Endodermal cell (in vitro differentiated cells): ENCODE data around the gene CEMIP2. TPM values are rescaled to one million over a fixed set of nuclear protein-coding genes. Genes with fewer than 3 reads are reported as not detected.

ENCODE experiments used
- DNase-seq: peaks from one replicate; pipeline ENCODE4 v3.0.0-alpha.2; 2017
- H3K27ac ChIP-seq: 2 replicates; pipeline ENCODE4 v1.5.1; 2013; ENCODE audit warnings: mild to moderate bottlenecking, low read depth, low read length, moderate library complexity
- H3K27me3 ChIP-seq: 2 replicates; pipeline ENCODE4 v1.6.1; 2013; ENCODE audit warnings: mild to moderate bottlenecking, low read length, moderate library complexity; ENCODE audit not compliant: insufficient read depth, control insufficient read depth, poor library complexity, severe bottlenecking
- H3K36me3 ChIP-seq: 2 replicates; pipeline ENCODE4 v1.7.0; 2013; ENCODE audit warnings: mild to moderate bottlenecking, low read length, moderate library complexity; ENCODE audit not compliant: control insufficient read depth, insufficient read depth
- H3K4me1 ChIP-seq: one replicate; pipeline ENCODE4 v1.7.0; 2013; ENCODE audit warnings: low read length; ENCODE audit not compliant: control insufficient read depth, insufficient read depth
- H3K4me3 ChIP-seq: 2 replicates; pipeline ENCODE4 v1.5.1; 2013; ENCODE audit warnings: mild to moderate bottlenecking, low read length, moderate library complexity
- H3K9ac ChIP-seq: 2 replicates; pipeline ENCODE4 v1.6.1; 2013; ENCODE audit warnings: mild to moderate bottlenecking, low read length, moderate library complexity; ENCODE audit not compliant: poor library complexity, severe bottlenecking; ENCODE audit errors: extremely low read depth
- H3K9me3 ChIP-seq: 2 replicates; pipeline ENCODE4 v1.6.1; 2013; ENCODE audit warnings: mild to moderate bottlenecking, low read length, moderate library complexity; ENCODE audit not compliant: control insufficient read depth
- H3K27ac Mint-ChIP-seq: 2 replicates; pipeline ENCODE4 v1.8.0; 2020; ENCODE audit warnings: mixed read lengths
- H3K27me3 Mint-ChIP-seq: 2 replicates; pipeline ENCODE4 v1.8.0; 2021; ENCODE audit warnings: mild to moderate bottlenecking, mixed read lengths; ENCODE audit not compliant: insufficient read depth
- H3K36me3 Mint-ChIP-seq: 2 replicates; pipeline ENCODE4 v1.8.0; 2020; ENCODE audit warnings: low read depth, mixed read lengths
- H3K4me1 Mint-ChIP-seq: 2 replicates; pipeline ENCODE4 v1.8.0; 2020; ENCODE audit warnings: mixed read lengths
- H3K4me3 Mint-ChIP-seq: 2 replicates; pipeline ENCODE4 v1.8.0; 2020; ENCODE audit warnings: mild to moderate bottlenecking, moderate library complexity, mixed read lengths
- H3K9me3 Mint-ChIP-seq: 2 replicates; pipeline ENCODE4 v1.8.0; 2020; ENCODE audit warnings: mild to moderate bottlenecking, mixed read lengths
- CTCF ChIP-seq: fragments of 200-600 bp; sonication (generic); conservative IDR thresholded peaks from 2 replicates; pipeline ENCODE4 v1.5.0; 2021; ENCODE audit warnings: antibody characterized with exemption, mild to moderate bottlenecking
- WGBS, 2 experiments: methylation state at CpG; one replicate each; pipeline versions ENCODE4 v1.1.5 to v1.1.7; 2013; ENCODE audit warnings: missing lambda C conversion rate in 2 of 2, mixed read lengths in 1 of 2; ENCODE audit not compliant: insufficient coverage in 1 of 2, insufficient read length in 1 of 2; 5-methylcytosine and 5-hydroxymethylcytosine counted together
- total RNA-seq, 2 donors: library from RNA; stranded (reverse); fragmentation: NEBNext Ultra II Directional in 1 of 2; extraction: Animal tissue kit (Norgen Biotek cat#: 25700) in 1 of 2; gene quantifications; 2 replicates in 1 of 2; 3 replicates in 1 of 2; pipeline ENCODE4 v1.2.1, GENCODE V29; 2021

The CEMIP2 gene
- total RNA-seq, 2 donors from 2014 or later: 57.9 to 70.1 TPM

DNA sequence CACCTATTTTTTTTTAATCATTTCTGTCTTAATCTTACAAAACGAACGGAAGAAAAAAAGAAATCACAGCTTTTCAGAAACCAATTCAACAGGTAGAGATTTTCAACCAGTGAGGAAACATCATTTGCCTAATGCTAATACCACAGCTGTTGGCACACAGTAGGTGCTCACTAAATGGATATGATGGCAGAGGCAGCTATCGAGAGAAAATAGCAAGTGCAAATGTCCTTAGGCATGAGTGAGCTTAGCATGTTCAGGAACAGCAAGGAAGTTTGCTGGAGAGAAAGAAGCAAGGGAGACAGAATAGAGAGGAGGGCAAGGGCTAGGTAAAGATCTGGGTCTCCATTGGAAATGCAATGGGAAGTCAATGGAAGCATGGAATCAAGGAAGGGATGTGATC is 49.2 kb downstream of the CEMIP2 start:
- Histone ChIP-seq H3K9me3 (no peaks in the 10 kb centered on the region), H3K4me3 (no peak overlapping the region), H3K9ac (no peak overlapping the region), H3K27me3 (no peaks in the 10 kb centered on the region), H3K27ac (no peak overlapping the region), H3K36me3 (peaks cover 80% of the 10 kb centered on the region), H3K4me1 (no peaks in the 10 kb centered on the region)
- no peaks in the 10 kb centered on the region for H3K4me1 Mint-ChIP-seq
- 86 to 89% methylated on average over 2 to 3 of the region's 3 CpGs for WGBS, 2 experiments
- no peaks in the 10 kb centered on the region for H3K27me3 Mint-ChIP-seq
- H3K4me3 Mint-ChIP-seq: no peak overlapping the region
- TF ChIP-seq CTCF: no peak
- H3K36me3 Mint-ChIP-seq: peaks cover 51% of the 10 kb centered on the region
- DNase-seq: no peak
- no peak overlapping the region for H3K27ac Mint-ChIP-seq
- H3K9me3 Mint-ChIP-seq: no peaks in the 10 kb centered on the region

DNA sequence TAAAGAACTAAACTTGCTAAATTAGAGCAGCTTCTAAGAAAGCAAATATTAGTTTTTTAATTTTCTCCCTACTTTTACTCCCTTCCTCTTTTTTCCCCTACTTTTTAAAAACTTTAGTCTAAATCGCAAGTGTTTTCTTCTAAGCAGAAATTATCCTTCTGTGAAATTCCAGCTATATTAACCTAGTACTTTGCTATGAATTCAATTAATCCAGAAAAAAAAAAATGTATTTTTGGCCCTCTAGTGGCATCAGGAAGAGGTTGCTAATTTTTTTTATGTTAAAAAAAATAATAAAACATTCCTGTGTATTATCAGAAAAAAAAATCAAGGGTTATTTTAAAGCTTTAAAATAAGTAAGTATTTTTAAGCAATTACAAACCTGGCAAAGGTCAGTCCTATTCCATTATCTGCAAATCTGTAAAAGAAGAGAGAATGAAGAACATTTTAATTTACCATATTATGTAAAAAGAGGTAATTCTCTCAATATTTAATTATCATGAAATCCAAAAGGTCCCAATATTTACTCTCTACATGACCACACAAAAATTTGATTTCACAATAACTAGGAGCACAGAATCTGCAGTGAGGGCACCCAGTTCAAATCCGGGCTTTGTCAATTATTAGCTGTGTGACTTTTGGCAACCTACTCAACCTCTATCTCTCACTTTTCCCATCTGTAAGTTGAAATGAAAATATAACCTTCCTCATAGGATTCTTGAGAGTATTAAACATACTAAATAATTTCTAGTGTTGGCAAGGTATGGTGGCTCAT is 52.0 kb downstream of the CEMIP2 start:
- Mint-ChIP-seq H3K4me1 (no peaks in the 10 kb centered on the region), H3K4me3 (no peak overlapping the region), H3K9me3 (no peaks in the 10 kb centered on the region), H3K36me3 (peaks cover 51% of the 10 kb centered on the region), H3K27ac (no peak overlapping the region), H3K27me3 (no peaks in the 10 kb centered on the region)
- Histone ChIP-seq H3K27ac (no peak overlapping the region), H3K9me3 (no peaks in the 10 kb centered on the region), H3K4me3 (no peak overlapping the region), H3K9ac (no peak overlapping the region), H3K4me1 (no peaks in the 10 kb centered on the region), H3K27me3 (no peaks in the 10 kb centered on the region), H3K36me3 (peaks cover 83% of the 10 kb centered on the region)
- DNase-seq: no peak
- peak; percentile 74 for TF ChIP-seq CTCF
- WGBS, 2 experiments: 96% methylated on average over 2 of the region's 2 CpGs; no CpG with 5 or more reads in 1 of the 2 experiments

DNA sequence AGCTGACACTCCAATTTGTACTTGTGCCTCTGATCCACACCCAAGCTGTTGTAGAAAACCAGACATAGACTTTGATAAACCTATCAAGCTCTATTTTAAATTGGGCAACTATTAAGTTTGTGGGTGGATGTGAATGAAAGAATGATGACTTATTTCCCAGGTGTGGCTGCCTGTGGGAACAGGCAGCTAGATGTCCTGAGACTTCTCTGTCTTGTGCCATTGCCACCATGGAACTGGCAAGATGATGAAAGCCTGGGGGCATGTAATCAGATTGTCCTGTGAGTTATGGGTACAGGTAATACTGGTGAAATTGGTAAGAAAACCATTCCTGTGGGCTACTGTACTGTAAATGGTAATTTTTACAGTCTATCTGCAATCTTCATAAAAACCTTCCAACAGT is 57.5 kb downstream of the CEMIP2 start:
- DNase-seq: no peak
- H3K4me1 Mint-ChIP-seq: no peaks in the 10 kb centered on the region
- Histone ChIP-seq H3K4me1 (no peaks in the 10 kb centered on the region), H3K4me3 (no peak overlapping the region), H3K9ac (no peak overlapping the region), H3K27ac (no peak overlapping the region), H3K27me3 (no peaks in the 10 kb centered on the region), H3K36me3 (peaks cover 86% of the 10 kb centered on the region), H3K9me3 (no peaks in the 10 kb centered on the region)
- H3K27ac Mint-ChIP-seq: no peak overlapping the region
- TF ChIP-seq CTCF: no peak
- H3K36me3 Mint-ChIP-seq: peaks cover 56% of the 10 kb centered on the region
- no peaks in the 10 kb centered on the region for H3K9me3 Mint-ChIP-seq
- H3K27me3 Mint-ChIP-seq: no peaks in the 10 kb centered on the region
- H3K4me3 Mint-ChIP-seq: no peak overlapping the region
